ENCODE measurements around the gene NFAM1. TPM values are rescaled to one million over a fixed set of nuclear protein-coding genes. Genes with fewer than 3 reads are reported as not detected.

NFAM1 gene
- total RNA-seq, result 0.72 TPM

GRCh38 chr22:42432020-42432596, at the start of gene NFAM1:
TSS of gene NFAM1 (minus strand) at chr22:42432403. CDS start at chr22:42432357, 46 bp downstream.
- DNase-seq, result no peak

DNA sequence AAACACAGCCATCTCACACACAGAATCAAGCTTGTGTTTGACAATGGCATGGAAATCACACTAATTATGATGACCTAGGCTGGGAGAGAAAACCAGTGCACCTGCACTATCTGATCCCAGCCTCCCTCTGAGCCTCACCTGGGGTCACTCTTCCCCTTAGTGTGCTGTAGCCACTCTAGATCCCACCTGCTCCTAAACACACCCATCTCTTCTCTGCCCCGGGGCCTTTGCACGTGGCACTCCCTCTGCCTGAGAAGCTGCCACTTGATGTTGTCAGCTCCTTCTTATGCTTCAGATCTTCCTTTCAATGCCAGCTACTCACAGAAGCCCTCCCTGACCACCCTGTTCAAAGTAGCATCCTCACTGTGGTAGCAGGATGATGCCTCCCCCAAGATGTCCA, 42.9 kb upstream of the NFAM1 start:
- no peak for DNase-seq

- peak; percentile 69 for DNase-seq
These were observed 41.4 kb upstream of the NFAM1 start for GRCh38 chr22:42473484-42474193.

- no peak for DNase-seq
These were observed 40.5 kb upstream of the NFAM1 start for GRCh38 chr22:42472671-42473070.

DNA sequence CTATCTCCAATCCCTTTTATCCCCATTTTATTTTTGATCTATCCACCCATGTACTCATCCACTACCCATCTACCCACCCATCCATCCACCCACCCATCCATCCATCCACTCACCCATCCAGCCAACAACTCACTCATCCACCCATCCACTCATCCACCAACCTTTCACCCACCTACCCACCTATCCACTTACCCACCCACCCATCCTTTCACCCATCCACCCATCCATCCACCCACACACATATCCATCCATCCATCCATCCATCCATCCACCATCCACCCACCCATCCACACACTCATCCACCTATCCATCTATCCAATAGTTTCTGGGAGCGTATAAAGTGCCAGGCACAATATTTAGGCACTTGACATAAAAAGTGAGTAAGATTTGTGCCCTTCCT, 39.2 kb upstream of the NFAM1 start:
- no peak for DNase-seq

- peak; percentile 40 for DNase-seq
These were observed 38.3 kb upstream of the NFAM1 start for GRCh38 chr22:42470366-42471082.

DNA sequence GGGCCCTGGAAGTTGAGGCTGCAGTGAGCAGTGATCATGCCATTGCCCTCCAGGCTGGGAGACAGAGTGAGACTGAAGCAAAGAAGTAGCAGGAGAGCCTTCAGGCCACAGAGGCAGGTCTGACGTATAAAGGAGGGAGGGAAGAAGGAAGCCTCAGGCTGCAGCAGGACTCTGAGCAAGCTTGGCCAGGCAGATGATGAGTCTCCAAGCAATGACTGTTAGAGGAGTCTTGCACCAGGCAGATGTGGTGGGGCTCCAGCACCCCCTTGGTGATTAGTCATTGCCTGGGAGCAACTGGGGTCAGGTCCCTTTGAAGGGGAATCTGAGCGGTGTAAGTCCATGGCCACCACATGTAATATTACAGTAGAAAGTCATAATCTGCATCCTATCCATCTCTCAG, 36.6 kb upstream of the NFAM1 start:
- DNase-seq, result no peak

DNA sequence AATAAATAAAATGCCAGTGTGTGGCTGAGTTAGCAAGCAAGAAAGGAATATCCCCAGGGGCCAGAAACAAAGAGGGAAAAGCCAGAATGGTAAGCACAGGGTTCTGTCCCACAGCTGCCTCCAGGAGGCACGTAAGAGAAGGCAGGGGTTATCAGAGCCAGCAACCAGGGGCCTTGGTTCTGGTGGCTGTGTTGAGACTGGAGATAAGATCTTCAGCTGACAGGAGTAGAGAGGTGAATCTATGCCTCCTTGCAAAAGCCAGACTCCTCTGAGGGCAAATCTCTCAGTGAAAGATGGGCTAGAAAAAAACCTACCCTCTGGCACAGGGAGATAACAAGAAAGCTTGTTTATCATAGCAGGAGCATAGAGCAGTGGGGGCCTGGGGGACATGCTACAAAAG, 29.8 kb upstream of the NFAM1 start:
- no peak for DNase-seq

DNA sequence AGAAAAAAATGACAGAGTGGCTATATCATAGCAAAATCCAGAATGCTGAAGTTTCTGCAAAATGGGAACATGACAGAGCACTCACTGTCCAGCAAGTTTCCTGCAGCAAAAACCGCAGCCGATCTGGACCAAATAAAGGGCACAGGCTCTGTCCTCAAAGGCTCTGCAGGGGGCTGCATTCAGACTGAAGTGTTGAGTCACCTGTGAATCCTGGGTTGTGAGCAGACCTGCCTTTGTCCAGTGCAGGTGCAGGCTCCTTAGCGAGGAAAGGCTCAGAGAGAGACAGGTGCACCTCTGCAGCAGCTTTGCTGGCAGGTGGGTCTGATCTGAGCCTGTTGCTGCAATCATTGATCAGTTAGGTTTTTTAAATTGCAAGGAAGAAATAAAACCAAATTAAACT, 29.3 kb upstream of the NFAM1 start:
- no peak for DNase-seq

GRCh38 chr22:42459287-42460063, 27.3 kb upstream of the NFAM1 start:
- DNase-seq, result no peak

GRCh38 chr22:42452916-42453315, 20.7 kb upstream of the NFAM1 start:
- DNase-seq, result no peak

DNA sequence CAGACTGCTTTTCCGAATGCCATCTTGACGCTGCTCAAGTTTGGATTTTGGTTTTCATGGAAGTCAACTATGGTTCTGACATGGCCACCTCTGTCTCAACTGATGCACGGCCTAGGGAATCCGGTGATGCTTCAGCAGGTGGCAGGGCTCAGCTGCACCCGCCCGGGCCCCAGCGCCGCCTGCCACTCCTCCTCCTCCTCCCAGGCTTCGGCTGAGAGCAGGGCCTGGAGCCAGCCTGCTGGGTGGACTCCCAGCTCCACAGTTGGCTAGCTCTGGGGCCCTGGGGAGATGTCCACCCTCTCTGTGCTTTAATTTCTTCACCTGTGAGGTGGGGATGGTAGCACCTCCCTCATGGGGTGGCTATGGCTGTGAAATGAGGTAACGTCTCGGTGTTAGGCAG, 20.3 kb upstream of the NFAM1 start:
- DNase-seq, result no peak

GRCh38 chr22:42451499-42452145, 19.4 kb upstream of the NFAM1 start:
- no peak for DNase-seq

DNA sequence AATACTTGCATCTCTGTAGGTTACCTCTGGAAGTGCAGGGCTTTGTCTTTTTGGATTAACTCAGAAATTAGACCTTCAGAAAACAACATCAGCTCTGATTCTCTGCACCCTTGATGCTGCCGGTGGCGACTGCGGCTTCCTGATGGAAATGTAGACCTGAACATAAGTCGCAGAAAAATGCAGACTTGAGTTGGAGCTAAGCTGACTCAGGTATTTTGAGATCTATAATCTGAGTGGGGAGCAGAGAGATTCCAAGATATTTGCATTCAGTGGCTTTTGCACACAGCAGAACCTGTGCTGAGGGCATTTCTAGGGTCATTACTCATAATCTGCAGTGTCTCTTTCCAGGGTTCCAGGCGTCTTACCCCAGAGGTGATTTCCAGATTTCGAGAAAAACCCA, 18.7 kb upstream of the NFAM1 start:
- no peak for DNase-seq

- DNase-seq, result no peak
These were observed 13.9 kb upstream of the NFAM1 start for GRCh38 chr22:42446151-42446550.

GRCh38 chr22:42444077-42444904, 12.1 kb upstream of the NFAM1 start:
- peak; percentile 89 for DNase-seq

GRCh38 chr22:42443240-42444076, 11.3 kb upstream of the NFAM1 start:
- no peak for DNase-seq

DNA sequence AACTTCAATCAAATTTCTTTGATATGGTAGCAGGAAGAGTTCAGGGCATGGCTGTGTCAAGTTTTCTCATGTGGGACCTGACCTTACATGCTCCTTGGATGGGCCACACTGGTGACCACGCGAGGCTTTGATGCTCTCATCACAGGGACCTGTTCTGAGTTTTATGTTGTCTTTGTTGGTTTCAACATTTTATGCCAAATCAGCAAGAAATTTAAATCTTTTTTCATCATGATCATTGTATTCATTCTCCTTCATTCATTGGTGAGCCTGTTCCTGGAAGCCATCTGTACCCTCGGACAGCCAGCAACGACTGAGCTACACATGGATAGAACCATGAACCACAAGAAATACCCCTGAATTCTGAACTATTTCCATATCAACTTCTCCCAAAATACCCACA, 10.5 kb upstream of the NFAM1 start:
- no peak for DNase-seq

DNA sequence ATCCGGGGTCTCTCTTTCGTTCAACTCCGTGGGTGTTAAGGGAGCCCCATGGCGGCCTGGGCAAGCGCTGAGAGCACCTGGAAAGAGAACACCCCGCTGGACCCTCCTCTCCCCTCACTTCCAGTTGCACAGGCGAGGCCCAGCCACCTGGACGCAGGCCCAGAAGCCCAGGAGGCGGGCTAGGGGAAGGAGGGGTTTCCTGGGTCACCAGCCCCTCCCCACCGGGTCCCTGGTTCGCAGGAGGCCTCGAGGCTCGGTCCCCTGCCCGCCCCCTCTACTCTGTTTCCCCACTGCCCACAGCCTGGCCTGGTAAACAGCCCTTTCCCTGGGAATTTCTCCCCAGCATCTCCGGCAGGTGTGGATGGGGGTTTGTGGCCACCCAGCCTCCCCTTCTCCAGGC, 8.5 kb upstream of the NFAM1 start:
- no peak for DNase-seq

Data from tongue (tissue), 2 donors.